ENCODE data around the gene CDHR4. TPM values are rescaled to one million over a fixed set of nuclear protein-coding genes. Genes with fewer than 3 reads are reported as not detected.
"Not testable (repeated sequence)": the region's sequence is repeated elsewhere in the genome, so short reads cannot be mapped to it uniquely, and the experiment has no call there.

Gene CDHR4
- total RNA-seq, 1 experiment from 2014 or later = not detected

DNA sequence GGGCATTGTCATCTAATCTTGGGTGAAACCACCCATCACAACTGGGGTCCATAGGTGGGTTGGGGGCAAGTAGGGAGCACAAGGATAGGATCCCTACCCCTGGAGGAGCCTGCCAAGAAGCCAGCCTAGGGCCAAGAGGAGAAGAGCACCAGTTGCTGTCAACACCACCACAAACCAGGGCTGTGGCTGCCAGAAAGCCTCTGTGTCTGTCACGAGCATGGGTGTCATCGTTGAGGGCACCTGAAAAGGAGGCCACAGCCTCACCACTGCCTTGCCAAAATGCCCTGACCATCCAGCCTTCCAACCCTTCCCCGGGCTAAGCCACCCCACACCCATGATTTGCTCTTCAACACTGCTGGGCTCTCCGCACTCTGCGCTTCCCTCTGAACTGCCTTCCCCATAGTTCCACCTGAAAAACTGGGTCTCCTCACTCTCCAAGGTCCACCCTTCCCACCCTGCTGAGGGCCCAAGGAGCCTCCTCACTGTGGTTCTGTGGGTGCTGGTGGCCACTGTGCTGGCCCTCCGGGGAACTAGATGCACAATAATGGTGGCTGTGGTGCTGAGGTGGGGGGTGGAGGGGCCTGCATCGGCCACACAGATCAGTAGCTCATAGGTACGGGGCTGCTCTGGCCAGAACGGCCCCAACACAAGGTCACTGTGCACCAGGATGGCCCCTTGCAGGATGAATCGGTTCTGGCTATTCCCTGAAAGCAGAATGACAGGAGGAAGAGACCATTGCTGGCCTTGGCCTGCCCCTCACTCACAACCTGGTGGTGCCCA is 7.1 kb downstream of the CDHR4 start:
- Histone ChIP-seq H3K4me3 (ENCODE audit: insufficient read depth, low read depth, low read length) (no peak overlapping the region), H3K36me3 (replicated peaks; ENCODE audit: control insufficient read depth, insufficient read depth, low read length) (no peaks in the 10 kb centered on the region), H3K27me3 (ENCODE audit: control insufficient read depth, insufficient read depth, low read length) (peaks cover 2% of the 10 kb centered on the region; the same call in 1 of the 2 replicates)
- no peak for DNase-seq

- Histone ChIP-seq H3K27me3 (ENCODE audit: control insufficient read depth, insufficient read depth, low read length) (peaks cover 2% of the 10 kb centered on the region; the same call in 1 of the 2 replicates), H3K36me3 (replicated peaks; ENCODE audit: control insufficient read depth, insufficient read depth, low read length) (no peaks in the 10 kb centered on the region), H3K4me3 (ENCODE audit: insufficient read depth, low read depth, low read length) (no peak overlapping the region)
- no peak for DNase-seq
Measured at GRCh38 chr3:49791571-49791970, 8.1 kb downstream of the CDHR4 start.

DNA sequence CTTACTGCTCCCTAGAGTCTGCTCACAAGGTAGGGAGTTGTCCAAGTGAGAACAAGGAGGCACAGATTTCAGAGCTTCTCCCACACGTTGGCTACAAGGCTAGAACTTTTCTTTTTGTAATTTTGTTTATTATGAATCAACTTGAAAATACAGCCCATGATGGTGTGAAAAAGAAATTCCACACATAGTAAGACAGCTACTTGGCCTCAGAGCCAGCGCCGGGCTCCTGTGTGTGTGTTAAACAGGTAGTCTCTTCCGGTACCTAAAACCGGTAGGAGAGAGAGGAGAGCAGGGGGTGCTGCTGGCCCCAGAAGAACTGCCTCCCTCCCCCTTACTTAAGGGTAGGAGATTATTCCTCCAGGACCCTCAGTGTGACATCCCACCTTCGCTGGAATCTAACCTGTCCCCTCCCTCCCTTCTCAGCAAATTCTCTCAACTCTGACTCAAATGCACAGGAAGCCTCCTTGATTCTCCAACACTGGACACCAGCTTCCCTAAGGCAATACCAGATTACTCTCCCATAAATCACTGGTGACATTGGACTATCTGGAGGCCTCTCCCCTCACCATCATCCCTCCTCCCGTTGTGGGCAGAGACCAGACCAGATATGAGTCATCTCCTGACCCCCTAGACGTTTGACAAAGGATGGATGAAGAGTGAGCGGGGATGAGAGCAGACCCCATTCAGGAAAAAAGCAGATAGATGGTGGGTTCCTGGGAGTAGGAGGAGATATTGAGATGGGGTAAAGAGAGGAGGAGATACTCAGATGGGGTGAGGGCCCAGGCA is 8.9 kb downstream of the CDHR4 start:
- no peak overlapping the region for H3K4me3 ChIP-seq (ENCODE audit: insufficient read depth, low read depth, low read length)
- H3K27me3 ChIP-seq (ENCODE audit: control insufficient read depth, insufficient read depth, low read length) = peaks cover 2% of the 10 kb centered on the region; the same call in 1 of the 2 replicates
- no peaks in the 10 kb centered on the region for H3K36me3 ChIP-seq (replicated peaks; ENCODE audit: control insufficient read depth, insufficient read depth, low read length)
- peak; percentile 20 for DNase-seq

DNA sequence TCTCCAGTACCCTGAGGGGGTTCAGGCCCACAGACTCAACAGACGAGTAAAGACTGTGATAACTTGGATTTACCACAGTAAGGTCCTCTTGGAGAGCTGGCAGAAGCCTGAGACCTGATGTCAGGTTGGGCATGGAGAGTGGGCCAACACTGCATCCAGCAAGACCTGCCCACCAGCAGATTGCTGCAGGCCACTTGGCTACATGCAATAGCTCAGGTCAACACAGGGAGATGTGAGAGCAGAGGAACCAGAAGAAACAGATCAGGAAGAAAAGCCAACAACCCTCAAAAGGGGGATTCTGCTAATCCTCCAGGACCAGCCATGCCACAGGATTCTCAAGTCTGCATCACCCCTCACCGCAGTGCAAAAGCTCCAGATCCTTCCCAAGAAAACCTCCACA is 11.6 kb downstream of the CDHR4 start:
- DNase-seq = no peak
- no peaks in the 10 kb centered on the region for H3K36me3 ChIP-seq (replicated peaks; ENCODE audit: control insufficient read depth, insufficient read depth, low read length)
- peaks cover 2% of the 10 kb centered on the region; the same call in 1 of the 2 replicates for H3K27me3 ChIP-seq (ENCODE audit: control insufficient read depth, insufficient read depth, low read length)
- H3K4me3 ChIP-seq (ENCODE audit: insufficient read depth, low read depth, low read length) = no peak overlapping the region

- Histone ChIP-seq H3K36me3 (replicated peaks; ENCODE audit: control insufficient read depth, insufficient read depth, low read length) (no peaks in the 10 kb centered on the region), H3K4me3 (ENCODE audit: insufficient read depth, low read depth, low read length) (no peak overlapping the region), H3K27me3 (ENCODE audit: control insufficient read depth, insufficient read depth, low read length) (peaks cover 2% of the 10 kb centered on the region; the same call in 1 of the 2 replicates)
- no peak for DNase-seq
Measured at GRCh38 chr3:49787536-49787935, 12.1 kb downstream of the CDHR4 start.

GRCh38 chr3:49787182-49787464 is 12.6 kb downstream of the CDHR4 start:
- peak overlapping the region; percentile 43 for H3K4me3 ChIP-seq (ENCODE audit: insufficient read depth, low read depth, low read length)
- H3K36me3 ChIP-seq (replicated peaks; ENCODE audit: control insufficient read depth, insufficient read depth, low read length) = no peaks in the 10 kb centered on the region
- peaks cover 2% of the 10 kb centered on the region; the same call in 1 of the 2 replicates for H3K27me3 ChIP-seq (ENCODE audit: control insufficient read depth, insufficient read depth, low read length)
- DNase-seq = no peak

GRCh38 chr3:49786357-49787181 is 13.1 kb downstream of the CDHR4 start, which contains the start of gene IP6K1:
IP6K1 (minus strand) TSS chr3:49786542; CDS start chr3:49748040, 38,502 bp downstream.
- peak; percentile 100 for DNase-seq
- no peaks in the 10 kb centered on the region; the same call in 1 of the 2 replicates for H3K36me3 ChIP-seq (replicated peaks; ENCODE audit: control insufficient read depth, insufficient read depth, low read length)
- peak within 1 kb of the TSS; percentile 91 for H3K4me3 ChIP-seq (ENCODE audit: insufficient read depth, low read depth, low read length)
- H3K27me3 ChIP-seq (ENCODE audit: control insufficient read depth, insufficient read depth, low read length) = no peaks in the 10 kb centered on the region

GRCh38 chr3:49785565-49786356 is 13.9 kb downstream of the CDHR4 start:
- Histone ChIP-seq H3K4me3 (ENCODE audit: insufficient read depth, low read depth, low read length) (peak overlapping the region; percentile 91), H3K27me3 (ENCODE audit: control insufficient read depth, insufficient read depth, low read length) (no peaks in the 10 kb centered on the region)
- peak; percentile 70 for DNase-seq

DNA sequence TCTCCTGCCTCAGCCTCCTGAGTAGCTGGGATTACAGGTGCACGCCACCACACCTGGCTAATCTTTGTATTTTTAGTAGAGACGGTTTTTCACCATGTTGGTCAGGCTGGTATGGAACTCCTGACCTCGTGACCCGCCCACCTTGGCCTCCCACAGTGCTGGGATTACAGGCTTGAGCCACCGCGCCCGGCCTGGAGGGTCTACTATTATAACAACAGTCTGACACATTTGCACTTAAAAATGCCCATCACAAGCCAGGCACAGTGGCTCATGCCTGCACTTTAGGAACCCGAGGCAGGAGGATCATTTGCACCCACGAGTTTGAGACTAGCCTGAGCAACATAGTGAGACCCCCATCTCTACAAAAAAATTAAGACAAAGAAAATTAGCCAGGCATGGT is 17.4 kb downstream of the CDHR4 start:
- not testable (repeated sequence) for DNase-seq; H3K4me3 ChIP-seq (ENCODE audit: insufficient read depth, low read depth, low read length); H3K27me3 ChIP-seq (ENCODE audit: control insufficient read depth, insufficient read depth, low read length); H3K36me3 ChIP-seq (replicated peaks; ENCODE audit: control insufficient read depth, insufficient read depth, low read length)

More at GRCh38 chr3:49785565-49786356, 13.9 kb downstream of the CDHR4 start:
- H3K36me3 ChIP-seq (replicated peaks; ENCODE audit: control insufficient read depth, insufficient read depth, low read length) = no peaks in the 10 kb centered on the region; the same call in 1 of the 2 replicates

- H3K27me3 ChIP-seq (ENCODE audit: control insufficient read depth, insufficient read depth, low read length) = no peaks in the 10 kb centered on the region
- no peak overlapping the region for H3K4me3 ChIP-seq (ENCODE audit: insufficient read depth, low read depth, low read length)
- no peak for DNase-seq
- H3K36me3 ChIP-seq (replicated peaks; ENCODE audit: control insufficient read depth, insufficient read depth, low read length) = no peaks in the 10 kb centered on the region; the same call in 1 of the 2 replicates
Measured at GRCh38 chr3:49781415-49782199, 18.1 kb downstream of the CDHR4 start.

DNA sequence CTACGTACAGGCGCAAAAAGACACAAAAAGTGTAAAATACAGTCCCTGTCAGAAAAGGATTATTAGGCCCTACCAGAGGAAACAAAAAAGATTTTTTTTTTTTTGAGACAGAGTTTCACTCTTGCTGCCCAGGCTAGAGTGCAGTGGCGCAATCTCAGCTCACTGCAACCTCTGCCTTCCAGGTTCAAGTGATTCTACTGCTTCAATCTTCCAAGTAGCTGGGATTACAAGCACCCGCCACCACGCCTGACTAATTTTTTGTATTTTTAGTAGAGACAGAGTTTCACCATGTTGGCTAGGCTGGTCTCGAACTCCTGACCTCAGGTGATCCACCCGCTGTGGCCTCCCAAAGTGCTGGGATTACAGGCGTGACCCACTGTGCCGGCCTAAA is 18.7 kb downstream of the CDHR4 start:
- H3K36me3 ChIP-seq (replicated peaks; ENCODE audit: control insufficient read depth, insufficient read depth, low read length); DNase-seq; H3K27me3 ChIP-seq (ENCODE audit: control insufficient read depth, insufficient read depth, low read length); H3K4me3 ChIP-seq (ENCODE audit: insufficient read depth, low read depth, low read length): not testable (repeated sequence)

GRCh38 chr3:49780080-49780974 is 19.3 kb downstream of the CDHR4 start:
- Histone ChIP-seq H3K4me3 (ENCODE audit: insufficient read depth, low read depth, low read length) (no peak overlapping the region), H3K36me3 (replicated peaks; ENCODE audit: control insufficient read depth, insufficient read depth, low read length) (no peaks in the 10 kb centered on the region; the same call in none of the 2 replicates), H3K27me3 (ENCODE audit: control insufficient read depth, insufficient read depth, low read length) (no peaks in the 10 kb centered on the region)
- DNase-seq = no peak

Measured in H7 (cell line).